Kasumi-1 (cell line): Measurements from ENCODE around the gene TMEM269.
A peak's percentile ranks its signal among the peaks of the same experiment; 100 is the strongest.

Experiments used
- DNase-seq, 2 experiments: peaks; one replicate each; lab custom pipeline; 2025; lab: John Stamatoyannopoulos, UW

The TMEM269 gene

GRCh38 chr1:42822800-42823392 is 38.1 kb downstream of the TMEM269 start:
- DNase-seq = no peak

- no peak for DNase-seq
These were observed 39.8 kb downstream of the TMEM269 start for GRCh38 chr1:42824481-42825035.

DNA sequence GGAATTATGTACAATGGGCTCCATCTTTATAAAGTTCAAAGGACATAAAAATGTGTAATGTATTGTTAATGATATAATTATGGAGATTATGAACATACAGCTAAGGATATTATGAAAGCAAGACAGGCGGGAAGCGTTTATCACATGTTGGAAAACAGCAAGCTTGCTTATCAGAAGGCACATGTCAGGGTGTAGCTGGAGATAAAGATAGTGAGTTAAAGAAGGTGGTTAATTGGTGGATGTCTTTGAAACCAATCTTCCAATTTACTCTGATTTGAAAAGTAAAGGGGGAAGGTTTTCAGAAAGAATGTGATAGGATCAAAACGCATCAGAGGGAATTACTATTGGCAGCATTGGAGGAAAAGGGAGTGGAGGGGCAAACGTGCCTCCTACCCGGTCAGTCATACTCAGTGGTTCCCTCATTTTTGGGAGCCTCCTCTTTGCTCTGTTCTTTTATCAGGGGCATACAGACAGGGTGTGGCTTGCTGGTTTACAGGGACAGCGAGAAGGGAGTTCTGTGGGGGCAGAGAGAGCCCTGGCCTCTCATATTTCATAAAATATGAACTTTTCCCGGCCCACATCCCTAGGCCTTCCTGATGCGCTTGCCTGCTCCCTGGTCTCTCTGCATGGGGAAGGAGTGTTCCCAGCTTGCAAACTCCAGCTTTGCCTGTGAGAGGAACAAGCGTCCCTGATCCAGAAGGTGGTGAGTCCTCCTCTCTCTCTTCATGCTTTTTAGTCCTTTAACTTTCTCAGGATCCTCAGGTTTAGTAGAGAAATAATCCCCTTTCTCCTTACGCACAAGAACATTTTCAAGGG is 40.5 kb downstream of the TMEM269 start:
- DNase-seq = no peak

DNA sequence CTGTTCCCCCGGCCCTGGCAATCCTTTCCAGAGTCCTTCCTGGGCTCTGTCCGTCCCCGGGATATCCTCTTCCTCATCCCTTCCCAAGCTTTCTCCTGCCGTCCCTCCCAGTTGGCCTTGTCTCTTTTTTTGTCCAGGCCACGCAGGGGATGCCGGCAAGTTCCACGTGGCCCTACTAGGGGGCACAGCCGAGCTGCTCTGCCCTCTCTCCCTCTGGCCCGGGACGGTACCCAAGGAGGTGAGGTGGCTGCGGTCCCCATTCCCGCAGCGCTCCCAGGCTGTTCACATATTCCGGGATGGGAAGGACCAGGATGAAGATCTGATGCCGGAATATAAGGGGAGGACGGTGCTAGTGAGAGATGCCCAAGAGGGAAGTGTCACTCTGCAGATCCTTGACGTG is 45.8 kb downstream of the TMEM269 start:
- DNase-seq = no peak

DNA sequence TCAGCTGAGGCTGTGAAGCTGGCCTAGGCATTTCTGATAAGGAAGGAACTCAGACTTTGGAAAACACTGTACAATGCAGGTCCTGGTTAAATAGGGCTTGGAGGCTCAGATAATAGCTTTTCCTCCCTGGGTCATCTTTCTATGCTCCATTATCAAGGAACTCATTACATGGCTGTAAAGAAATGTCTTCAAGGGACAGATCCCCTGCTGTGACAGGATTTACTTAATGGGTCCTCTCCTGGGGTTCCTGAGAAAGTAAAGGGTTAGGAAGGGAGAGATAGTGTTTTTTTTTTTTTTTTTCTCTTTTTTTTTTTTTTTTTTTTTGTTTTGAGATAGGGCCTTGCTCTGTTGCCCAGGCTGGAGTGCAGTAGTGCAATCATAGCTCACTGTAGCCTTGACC is 46.5 kb downstream of the TMEM269 start:
- no peak for DNase-seq

DNA sequence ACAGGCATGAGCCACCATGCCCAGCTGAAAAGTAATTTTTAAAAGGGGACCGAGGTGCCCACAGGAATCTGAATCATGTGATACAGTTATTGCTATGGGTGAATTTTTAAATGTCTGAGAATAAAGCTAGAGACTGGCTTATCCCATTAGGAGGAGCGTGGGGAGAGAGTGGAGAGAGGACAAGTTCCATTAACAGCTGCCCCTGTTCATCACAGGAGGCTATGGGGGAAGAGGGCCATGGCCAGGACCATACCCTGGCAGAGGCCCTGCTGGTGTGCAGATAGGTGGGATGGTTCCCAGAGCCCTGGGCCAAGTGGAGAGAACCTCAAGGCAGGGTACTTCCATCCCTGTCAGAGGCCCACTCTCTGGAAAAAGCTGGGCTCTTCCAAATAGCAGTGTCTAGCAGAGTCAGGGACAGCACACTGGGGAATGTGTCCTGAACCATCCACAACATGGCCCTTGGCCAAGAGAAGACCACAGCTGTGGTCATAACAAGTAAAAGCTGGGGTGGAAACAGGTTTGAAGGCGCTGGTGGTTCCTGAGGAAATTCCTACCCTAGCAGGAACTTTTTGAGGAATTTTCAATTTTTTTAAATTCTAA is 48.0 kb downstream of the TMEM269 start:
- DNase-seq = no peak

- peak; percentile 7 to 21 for DNase-seq
These were observed 49.2 kb downstream of the TMEM269 start for GRCh38 chr1:42833981-42834380.

DNA sequence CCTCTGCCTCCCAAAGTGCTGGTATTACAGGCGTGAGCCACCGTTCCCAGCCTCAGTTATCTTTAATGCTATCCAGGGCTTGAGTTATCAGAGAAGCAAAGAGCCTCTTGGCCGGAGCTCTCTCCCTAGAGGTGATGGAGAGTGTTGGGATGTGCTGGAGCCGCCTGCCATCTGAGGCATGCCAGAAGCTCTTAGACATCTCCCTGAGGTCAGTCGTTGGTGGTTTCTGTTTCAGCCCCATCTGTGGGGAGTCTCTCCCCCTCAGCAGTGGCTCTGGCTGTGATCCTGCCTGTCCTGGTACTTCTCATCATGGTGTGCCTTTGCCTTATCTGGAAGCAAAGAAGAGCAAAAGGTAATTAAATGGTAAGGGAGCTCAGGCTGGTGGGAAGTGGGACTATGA is 50.0 kb downstream of the TMEM269 start:
- DNase-seq = no peak

DNA sequence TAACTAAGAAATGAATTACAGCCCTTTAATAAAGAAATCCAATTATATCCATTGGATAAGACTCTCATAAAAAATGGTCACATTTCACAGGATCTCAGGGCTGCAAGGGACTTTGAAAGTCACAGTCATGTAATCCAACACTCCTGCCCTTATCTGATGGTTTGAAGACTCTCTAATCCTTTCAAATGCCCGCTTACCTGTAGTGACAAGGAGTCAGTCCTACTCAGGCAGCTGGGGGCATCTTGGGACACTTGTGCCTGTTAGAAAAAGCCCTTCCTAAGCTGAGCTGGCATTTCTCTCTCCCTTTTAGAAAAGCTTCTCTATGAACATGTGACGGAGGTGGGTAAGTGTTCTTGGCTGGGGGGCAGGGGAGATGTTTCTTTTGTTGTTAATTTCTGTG is 50.6 kb downstream of the TMEM269 start:
- DNase-seq = no peak

- DNase-seq = no peak
These were observed 52.9 kb downstream of the TMEM269 start for GRCh38 chr1:42837709-42838108.

GRCh38 chr1:42838482-42839190 is 53.8 kb downstream of the TMEM269 start:
- no peak for DNase-seq

DNA sequence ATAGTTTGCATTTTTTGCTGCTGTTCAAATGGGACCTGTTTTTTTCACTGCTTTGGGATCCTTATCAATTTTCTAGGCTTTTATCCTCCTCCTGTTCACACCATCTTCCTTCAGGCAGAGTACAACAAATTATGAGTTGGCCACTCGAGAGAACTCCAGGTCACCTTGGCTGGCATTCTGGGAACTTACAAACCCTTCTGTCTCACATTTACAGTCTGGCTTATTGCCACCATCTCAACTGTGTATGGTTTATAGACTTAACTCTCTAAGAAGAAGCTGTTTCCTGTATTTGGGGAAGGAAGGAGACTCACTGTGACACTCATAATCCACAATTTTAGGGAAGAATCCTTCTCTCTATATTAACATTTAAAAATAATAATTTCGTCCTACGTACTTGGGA is 56.2 kb downstream of the TMEM269 start:
- peak; percentile 29 to 51 for DNase-seq

- no peak for DNase-seq
These were observed 56.8 kb downstream of the TMEM269 start for GRCh38 chr1:42841440-42842147.

DNA sequence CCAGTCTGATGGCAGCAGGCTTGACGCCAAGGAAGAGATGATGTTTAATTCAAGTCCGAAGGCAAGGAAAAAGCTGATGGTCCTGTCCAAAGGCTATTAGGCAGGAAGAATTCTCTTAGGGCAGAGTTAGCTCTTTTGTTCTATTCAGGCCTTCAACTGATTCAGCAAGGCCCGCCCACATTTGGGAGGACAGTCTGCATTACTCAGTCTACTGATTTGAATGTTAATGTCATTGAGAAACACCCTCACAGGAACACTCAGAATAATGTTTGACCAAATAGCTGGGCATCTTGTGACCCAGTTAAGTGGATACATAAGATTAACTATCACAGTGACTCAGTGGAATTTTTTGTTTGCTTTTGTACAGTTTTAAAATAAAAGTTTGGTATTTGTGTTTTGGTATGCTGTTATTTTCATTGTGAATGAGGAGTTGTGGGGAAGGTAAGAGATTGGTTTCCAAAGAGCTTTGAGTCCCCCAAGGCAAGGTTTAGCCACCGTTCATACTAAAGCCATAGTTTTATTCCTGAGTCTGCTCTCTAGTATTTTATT is 59.9 kb downstream of the TMEM269 start:
- no peak for DNase-seq

GRCh38 chr1:42845193-42845592 is 60.4 kb downstream of the TMEM269 start:
- no peak for DNase-seq

DNA sequence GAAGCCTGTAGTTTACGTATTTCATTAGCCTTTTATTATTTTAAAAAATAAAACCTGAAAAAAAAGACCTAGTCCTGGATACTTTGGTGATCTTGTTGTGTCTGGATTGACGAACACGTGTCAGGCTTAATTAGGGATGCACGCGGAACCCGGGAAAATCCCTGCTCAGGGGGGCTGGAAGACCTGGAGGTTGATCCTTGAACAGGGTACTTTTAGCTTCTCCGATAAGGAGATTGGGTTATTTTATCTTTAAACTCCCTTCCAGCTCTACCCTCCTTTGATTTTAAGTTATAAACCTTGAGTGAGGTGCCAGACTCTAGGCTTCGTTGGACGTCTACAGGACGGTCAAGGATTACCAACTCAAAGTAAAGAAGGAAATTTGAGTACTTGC is 61.1 kb downstream of the TMEM269 start:
- peak; percentile 38 to 40 for DNase-seq

DNA sequence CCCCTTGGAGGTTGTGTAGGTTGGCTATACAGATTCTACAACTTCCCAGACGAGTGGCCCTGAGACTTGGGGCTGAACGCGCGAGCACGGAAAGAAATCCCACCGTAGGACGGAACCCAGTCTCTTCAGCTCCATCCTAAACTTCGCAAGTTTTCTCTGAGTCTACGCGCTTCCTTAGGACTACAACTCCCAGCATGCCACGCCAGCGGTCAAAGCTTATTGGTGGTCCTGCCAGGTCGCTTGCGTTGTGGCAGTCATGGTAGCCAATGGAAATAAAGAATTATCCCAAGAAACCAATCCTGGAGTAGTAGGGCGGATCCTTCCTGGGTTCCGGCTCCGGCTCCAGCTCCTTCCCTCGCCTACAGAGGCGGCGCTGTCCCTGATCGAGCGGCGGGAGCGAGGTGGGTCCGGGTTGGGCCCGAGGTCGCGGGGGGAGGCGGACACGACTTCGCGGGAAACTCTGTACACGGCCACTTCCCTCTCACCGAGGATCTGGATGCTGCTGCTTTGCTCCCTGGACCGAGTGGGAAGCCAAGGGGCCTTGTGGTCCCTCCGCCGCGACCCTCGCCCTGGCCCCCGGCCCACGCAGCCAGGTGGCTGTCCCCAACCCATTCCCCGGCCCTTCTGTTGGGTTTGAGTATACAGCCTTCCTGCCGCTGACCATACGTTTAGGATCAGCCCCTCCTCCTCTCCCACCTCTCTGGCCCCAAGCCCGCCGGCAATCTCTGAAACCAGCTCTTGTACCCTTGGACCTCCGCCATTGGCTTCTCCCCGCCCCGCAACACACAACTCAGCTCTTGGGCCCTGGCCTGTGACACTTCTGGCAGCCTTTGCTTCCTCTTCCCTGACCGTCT is 61.7 kb downstream of the TMEM269 start, which contains the start of gene ZNF691:
Gene ZNF691 (plus strand): TSS at position 357 of the 854 bp plus-strand sequence. CDS start 3,046 bp downstream, outside the sequence.
- peak; percentile 98 to 99 for DNase-seq

- DNase-seq = no peak
These were observed 62.4 kb downstream of the TMEM269 start for GRCh38 chr1:42847111-42847595.

GRCh38 chr1:42847721-42848460 is 63.1 kb downstream of the TMEM269 start:
- no peak for DNase-seq
